HuH-7 (cell line): Measurements from ENCODE around the gene RAD51.

Source experiments
- DNase-seq: peaks from one replicate; pipeline ENCODE4 v3.0.0; 2011; ENCODE audit warnings: low spot score

Gene RAD51

DNA sequence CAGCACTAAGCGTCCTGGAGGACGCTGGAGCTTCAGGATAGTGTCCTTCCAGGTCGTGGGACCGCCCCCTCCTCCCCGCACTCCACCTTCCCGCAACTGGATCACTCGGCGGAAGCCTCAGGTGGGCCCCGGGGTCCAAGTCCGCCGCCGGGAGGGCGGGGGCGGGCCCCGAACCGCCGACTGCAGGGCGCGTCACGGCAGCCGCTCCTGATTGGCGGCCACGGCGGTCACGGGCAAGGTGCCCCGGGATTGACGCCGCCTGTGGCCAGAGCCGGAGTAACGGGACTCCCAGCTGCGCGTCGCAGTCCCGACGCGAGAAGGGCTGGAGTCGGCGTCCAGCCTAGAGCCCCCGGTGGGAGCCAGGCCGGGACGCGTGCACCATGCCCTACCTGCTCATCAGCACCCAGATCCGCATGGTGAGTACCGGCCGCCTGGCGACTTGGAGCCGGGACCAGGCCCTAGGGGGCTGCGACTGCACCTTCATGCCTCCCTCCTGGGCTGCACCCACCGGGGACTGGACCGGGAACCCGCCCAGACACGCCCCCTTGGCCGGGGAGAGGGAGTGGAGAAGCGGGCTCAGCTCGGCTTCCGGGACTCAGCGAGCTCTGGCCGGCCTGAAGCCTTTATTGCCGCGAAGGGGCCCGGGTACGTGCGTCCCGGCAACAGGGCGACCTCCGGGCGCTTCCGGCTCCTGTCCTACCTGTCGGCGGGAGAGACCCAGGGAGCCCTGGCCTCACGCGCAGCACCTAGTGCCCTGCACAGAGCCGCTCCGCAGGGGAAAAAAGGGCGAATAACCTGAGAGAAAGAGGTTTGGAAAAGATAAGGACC lies 69.0 kb downstream of the RAD51 start, which contains the start of gene GCHFR:
Gene GCHFR, plus strand, starts transcription at position 268 of the 828 bp plus-strand sequence. Its CDS starts 113 bp downstream, at position 381.
- peak; percentile 85 for DNase-seq

DNA sequence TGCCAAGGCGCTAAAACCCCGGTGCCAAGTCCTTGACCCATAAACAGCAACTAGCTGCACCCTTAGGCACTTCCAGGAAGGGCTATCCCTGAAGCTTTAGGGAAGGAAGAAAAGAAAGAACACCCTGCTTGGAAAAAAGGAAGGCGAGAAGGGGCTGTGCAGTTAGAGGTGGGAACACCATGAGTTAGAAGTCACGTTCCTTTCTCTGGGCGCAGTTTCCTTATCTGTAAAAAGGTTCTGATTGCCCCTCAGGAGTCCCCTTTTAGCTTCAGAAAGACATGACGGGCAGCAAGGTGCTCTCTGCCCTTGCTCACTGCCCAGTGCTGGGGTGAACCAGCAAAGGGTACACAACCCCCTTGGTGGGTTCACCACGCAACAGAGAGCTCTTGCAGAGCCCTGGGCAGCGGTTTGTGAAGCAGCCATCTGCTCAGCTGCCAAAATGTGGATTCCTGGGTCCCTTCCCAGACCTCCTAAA lies 69.7 kb downstream of the RAD51 start:
- no peak for DNase-seq

DNA sequence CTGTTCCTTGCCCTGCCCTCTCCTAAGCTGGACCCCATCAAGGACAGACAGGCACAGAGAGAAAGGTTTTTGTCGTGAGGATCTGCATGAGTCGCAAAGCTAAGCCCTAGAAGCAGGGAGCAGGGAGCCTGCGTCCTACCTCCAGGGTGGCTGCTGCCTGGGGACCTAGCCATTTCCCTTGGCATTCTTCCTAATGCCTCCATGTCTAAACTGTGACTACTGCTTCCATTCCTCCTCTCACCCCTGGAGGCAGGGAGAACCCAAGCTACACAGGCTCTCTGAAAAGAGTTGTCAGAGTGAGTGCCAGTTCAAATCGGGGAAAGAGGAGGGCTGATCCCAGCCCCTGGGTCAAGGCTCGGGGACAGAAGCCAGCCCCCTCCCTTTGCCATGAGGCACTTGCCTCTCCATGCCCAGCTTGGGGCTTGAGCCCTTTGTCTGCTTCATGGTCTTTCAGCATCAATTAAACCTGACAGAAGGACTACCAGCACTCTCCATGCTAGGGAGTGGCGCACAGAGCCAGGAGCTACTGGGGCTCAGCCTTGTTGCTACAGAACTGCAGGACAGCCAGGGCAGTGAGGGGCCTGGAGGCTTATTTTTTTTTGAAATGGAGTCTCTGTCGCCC lies 71.3 kb downstream of the RAD51 start:
- DNase-seq, result no peak

DNA sequence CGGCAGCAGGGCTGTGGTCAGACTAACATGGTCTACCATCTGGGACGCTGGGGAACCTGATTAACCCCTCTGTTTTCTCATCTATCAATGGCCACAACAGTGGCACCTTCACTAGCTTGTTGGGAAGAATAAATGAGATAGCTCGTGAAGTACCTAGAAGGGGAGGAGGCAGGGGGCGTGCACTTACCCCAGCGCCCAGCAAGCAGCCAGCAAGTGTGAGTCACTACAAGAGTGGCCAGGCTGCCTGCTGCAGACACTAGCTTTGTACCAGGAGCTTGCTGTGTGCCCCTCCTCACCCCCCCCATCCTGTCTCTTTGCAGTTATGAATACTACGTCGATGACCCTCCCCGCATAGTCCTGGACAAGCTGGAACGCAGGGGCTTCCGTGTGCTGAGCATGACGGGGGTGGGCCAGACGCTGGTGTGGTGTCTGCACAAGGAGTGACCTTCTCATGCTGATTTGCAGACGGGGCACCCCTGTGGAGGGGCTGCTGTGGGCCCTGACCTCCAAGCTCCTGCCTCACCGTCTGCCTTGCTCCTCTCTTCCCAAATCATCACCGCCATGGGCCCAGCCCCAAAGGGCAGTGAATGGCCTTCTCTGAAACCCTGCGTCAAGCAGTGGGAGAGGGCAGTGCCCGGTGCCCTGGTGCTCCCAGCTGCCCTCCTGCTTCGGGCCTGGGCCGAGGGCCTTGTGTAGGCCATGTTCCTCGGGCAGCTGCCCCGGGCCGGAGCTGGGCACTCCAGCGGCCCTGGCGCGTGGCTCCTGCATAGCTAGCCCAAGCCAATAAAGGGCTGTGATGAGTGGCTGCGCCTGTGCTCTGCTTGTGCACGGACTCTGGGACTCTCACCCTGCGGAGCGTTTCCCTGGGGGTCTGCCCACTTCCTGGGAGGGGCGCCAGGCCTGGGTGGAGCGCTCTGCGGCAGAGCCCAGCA lies 72.2 kb downstream of the RAD51 start:
- DNase-seq, result no peak

DNA sequence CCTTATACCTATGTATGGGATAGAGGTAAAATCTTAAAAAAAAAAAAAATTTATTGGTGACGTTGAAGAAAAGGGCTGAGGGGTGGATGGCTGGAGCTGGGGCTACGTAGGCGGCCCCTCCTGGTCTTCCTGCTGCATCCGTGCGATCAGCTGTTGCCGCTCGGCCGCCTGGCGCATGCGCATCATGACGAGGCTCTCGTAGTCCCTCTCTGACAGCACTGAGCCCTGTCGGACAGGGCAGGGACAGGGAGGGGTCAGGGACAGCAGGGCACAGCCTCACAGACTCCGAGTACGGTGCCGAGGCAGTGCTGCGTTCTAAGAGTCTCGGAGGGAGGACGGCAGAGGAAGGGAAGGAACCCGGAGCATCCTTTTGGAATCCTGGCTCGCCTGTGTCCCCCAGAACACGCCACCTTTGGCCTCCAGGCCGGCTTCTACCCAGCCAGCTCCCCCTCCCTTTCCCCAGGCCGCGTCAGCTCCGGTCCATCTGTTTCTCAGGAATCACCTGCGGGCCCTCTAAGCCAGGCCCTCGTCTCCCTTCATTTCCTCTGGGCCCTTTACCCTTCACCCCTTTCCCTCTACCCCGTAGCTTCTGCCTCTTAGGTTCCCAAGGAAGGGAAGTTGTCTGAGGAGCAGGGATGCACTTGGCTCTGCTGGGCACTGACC lies 73.0 kb downstream of the RAD51 start:
- no peak for DNase-seq

DNA sequence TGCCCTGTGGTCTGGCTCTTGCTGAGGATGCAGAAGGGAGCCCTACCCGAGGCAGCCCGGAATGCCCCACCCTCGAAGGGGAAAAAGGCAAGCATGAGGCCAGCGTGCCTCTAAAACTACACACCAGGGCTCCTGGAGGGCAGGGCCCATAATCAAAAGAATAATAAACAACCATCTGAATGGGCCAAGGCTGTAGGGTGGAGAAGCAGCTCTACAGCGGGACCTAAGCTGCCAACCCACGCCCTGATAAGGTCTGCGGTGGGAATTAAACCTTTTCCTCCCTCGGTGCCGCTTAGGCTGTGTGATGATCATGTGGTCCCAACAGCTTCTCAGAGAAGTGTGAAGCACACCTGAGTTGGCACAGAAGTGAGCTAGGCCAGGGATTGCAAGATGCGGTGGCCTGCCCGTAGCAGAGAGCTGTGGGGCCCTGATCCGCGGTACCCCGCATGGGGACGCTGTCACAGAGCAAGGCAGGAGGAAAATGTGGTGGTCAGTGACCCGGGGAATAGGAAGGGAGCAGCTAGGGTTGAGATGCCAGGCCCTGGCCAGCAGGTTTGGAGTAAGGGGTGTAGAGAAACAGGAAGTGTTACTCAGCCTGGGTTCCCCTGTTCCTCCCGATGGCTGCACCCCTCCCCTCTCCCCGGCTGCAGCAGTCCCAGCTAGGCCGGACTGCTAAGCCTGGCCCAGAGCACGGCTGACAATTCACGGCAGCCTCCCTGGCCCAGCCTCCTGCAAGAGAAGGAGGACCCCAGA lies 73.7 kb downstream of the RAD51 start:
- no peak for DNase-seq

DNA sequence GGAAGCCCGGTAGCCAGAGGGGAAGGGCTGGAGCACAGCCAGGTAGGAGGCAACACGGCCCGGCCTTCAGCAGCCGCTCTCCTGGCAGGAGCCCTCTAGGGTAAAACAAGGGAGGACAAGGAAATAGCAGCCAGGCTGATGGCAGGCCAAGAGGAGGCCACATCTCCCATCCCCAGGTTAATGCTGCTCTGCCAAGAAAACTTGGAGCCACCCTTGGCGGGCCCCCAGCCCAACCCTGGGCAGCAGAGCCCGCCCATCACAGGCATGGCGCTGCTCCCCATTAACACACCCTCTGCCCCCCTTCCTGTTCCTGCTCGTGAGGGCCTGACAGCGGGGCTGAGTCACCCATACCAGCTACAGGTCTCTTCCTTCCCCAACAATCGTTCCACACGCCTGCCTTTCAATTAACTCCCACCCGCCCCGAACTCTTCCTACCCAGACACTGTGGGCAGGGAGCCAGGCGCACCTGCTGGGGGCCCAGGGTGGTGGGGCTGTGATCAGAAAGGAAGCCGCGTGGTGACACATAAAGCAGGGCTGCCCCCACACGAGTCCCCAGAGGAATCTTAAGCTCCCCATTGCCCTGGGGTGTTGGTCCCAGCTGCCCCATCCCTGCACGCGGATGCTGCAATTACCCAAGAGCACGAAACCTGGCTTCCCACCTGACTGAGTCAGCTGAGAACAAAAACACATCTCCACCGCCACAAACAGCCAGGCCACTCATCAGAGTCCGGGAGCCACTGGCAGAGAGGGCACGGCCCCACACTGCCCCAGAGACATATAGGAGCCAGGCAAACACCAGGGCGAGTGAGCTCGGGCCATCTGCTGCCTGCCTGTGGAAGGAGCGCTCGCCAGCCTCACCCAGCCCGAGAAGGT lies 74.5 kb downstream of the RAD51 start, which contains the start of gene C15orf62:
Gene C15orf62, plus strand, starts transcription at position 707 of the 873 bp plus-strand sequence. CDS start 516 bp downstream, outside the sequence.
- no peak for DNase-seq

DNA sequence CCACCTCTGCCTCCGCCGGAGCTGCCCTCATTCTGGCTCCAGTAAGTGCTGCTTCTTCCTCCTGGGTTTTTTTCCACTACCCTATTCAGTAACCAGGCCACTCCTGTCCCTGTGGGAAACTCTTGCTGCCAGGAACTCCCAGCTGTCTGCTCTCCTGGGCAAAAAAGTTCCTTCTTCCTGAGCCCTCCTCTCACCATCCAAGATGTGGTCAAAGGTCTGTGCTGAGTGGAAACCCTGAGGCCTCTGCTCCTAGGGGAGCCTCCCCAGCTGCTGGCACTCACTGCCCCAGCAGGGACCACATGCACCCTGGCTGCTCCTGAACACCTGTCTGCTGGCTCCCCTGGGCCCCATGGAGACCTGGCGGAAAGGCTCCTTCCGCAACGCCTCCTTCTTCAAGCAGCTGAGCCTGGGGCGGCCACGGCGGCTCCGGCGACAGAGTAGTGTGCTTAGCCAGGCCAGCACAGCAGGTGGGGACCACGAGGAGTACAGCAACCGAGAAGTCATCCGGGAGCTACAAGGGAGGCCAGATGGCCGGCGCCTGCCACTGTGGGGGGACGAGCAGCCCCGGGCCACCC lies 75.3 kb downstream of the RAD51 start:
- DNase-seq, result no peak

DNA sequence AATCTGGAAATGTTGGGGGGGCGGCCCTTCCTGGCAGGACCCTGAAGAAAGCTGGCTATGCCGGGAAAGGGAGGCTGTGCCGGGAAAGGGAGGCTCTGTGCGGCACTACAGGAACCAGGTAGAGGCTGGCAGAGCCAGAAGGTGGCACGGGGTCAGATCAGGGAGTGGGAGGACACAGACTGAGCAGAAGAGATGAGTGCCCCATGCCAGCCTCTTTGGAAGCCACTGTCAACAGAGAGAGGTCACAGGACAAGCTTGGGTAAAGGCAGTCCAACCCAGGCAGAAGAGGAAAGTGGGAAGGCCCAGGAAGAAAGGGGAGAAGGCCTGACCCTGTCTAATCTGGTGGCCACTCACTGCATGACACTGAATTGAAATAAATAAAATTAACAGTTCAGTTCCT lies 76.3 kb downstream of the RAD51 start:
- no peak for DNase-seq

DNA sequence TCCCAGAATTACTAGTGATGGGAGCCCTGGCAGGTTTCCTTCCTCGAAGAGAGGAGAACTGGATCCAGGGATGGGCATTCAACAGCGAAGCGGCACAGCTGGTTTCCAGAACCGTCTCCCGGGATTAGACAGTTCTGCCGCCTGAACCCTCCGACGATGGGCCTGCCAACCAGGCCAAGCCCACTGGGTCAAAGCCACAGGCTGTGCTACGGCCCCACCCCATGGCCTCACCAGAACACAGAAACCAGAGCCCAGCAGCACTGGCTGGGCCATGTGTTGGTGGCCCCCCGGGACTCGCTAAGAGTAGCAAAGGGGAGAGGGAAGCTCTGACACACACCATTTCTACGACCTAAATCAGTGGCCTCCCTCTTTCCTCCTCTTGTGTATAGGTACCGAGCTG lies 77.0 kb downstream of the RAD51 start:
- no peak for DNase-seq

DNA sequence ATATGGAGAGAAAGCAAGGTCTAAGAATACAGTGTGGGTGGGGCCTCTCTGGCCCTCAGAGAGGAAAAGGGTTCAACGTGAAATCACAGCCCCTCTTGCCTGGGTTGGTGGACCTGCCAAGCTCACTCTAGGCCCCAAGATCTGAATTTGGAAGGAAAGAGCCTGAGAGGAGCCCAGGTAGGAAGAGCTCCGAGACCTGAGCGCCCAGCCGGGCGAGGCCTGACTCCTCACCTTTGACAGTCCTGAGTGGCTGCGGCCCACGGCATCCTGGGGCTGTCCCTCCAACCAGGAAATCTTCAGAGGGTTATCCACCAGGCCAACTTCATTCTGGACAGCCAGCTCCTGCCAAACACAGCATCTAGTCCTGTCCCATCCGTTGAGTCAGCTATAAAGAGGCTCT lies 78.5 kb downstream of the RAD51 start:
- no peak for DNase-seq

DNA sequence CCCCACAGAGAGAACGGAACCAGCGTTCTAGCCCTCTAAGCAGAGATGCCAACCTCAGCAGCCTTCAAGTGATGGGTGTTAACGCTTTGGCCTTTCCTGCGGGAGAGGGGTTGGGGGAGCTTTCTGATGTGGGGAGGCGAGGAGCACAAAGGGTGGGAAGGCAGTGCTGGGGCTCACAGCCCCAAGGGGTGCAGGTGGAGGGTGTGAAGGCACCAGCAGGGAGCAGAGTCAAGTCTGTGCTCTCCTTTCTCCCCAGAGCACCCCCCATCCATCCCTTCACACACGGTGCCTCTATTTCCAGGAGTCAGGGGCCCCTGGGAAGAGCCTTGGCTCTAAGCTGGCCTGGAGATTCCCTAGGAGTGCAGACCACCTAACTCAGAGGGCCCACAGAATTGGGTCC lies 78.9 kb downstream of the RAD51 start:
- no peak for DNase-seq

DNA sequence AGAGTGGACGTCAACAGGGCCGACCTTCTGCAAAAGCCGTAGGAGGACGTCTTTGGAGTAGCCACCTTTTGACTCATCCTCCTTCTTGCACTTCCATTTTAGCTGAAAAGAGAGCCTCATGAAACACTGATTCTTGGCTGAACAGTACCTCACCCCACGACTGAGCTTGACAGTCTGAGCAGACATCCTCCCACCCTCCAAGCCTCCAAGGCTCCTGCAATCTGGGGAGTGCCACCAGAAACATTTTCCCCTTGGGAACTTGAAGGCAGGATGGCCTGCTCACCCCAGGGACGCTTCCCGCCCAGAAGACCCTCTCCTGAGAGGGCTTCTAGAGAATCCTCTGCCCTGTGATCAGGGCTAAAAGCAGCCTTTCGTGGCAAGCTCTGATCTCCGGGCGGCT lies 80.0 kb downstream of the RAD51 start:
- no peak for DNase-seq

DNA sequence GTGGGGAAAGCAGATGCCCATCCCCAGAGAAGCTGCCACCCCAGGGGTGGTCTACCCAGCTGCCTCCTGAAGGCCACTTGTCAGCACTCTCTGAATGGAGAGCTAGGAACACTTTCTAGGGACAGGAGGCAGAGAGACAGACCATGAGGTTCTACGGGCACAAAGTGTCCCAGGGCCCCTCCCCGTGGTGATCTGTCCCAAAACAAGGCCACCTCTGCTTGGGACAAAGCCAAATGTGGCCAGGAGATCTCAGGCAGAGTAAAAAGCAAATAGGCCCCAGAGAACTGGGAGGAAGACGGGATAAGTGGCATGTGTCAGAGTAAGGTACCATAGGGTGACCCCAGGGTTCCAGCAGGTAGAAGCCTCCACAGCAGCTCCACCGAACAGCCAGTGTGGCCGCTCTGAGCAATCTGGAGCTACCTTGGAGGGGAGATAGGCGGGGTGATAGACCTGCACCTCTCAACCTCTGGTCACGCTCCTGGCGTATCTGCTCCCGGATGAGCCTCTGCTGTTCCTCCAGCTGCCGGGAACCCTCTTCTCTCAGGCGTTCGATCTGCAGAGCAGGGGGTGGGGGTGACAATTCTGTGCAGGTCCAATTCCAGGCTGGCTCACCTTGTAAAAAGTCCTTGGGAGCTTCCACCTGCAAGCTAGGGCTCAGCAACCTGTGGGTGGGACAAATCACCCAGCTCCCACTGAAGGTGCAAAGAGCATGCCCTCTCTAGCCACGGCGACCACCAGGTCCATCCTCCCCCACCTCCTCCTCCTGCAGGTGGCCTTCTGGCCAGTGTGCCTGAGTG lies 81.0 kb downstream of the RAD51 start:
- no peak for DNase-seq

DNA sequence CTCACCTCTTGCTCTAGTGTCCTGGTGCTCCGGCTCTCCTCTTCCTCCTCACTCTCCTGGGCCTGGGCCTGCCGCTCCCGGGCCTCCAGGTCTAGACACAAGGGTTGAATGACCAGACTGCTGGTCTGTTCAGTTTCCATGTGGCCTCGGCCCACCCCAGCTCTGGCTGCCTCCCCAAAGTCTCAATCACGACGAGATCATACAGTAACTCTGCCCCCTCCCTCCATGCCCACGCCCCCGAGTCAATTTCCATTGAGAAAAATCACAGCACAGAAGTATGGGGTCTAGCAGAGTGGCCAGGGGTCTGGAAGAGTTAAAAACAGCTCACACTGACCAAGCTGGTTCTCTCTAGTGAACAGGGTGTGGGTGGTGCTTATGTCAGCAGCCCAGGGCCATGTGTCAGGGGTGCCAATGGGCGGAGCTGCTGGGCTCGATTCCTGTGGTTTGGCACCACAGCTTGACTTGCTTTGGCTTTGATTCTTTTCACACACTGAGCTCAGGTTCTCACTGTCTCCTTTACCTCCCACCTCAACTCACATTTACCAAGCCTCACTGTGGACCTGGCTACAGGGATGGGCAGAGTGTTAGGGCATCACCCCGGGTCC lies 81.7 kb downstream of the RAD51 start:
- DNase-seq, result no peak
